Ovary (tissue), 3 donors: ENCODE data around the gene C1QTNF8.

Source experiments
- EP300 ChIP-seq: sonication (generic); formaldehyde crosslinking; IDR thresholded peaks from one replicate; pipeline ENCODE4 v1.6.1; 2017; ENCODE audit warnings: antibody characterized with exemption
- POLR2A ChIP-seq: fragments of 450-650 bp; IDR thresholded peaks from one replicate; pipeline ENCODE4 v1.6.1; 2017; ENCODE audit warnings: antibody characterized with exemption, mild to moderate bottlenecking, moderate library complexity
- TF ChIP-seq, protein P1 (sequence below), 3 donors: fragments of 450-650 bp in 2 of 3; fragments of 200-600 bp in 1 of 3; IDR thresholded peaks; one replicate each; pipeline versions ENCODE4 v1.5.1 to v1.8.0; 2016 to 2022; ENCODE audit warnings: antibody characterized with exemption in 3 of 3, mild to moderate bottlenecking in 1 of 3
- donor health status: DM: no; HTN: no; CAD: no.

GRCh38 chr16:1058216-1058615 is 37.8 kb downstream of the C1QTNF8 start:
- TF ChIP-seq, protein P1, sequence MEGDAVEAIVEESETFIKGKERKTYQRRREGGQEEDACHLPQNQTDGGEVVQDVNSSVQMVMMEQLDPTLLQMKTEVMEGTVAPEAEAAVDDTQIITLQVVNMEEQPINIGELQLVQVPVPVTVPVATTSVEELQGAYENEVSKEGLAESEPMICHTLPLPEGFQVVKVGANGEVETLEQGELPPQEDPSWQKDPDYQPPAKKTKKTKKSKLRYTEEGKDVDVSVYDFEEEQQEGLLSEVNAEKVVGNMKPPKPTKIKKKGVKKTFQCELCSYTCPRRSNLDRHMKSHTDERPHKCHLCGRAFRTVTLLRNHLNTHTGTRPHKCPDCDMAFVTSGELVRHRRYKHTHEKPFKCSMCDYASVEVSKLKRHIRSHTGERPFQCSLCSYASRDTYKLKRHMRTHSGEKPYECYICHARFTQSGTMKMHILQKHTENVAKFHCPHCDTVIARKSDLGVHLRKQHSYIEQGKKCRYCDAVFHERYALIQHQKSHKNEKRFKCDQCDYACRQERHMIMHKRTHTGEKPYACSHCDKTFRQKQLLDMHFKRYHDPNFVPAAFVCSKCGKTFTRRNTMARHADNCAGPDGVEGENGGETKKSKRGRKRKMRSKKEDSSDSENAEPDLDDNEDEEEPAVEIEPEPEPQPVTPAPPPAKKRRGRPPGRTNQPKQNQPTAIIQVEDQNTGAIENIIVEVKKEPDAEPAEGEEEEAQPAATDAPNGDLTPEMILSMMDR (IDR thresholded peaks at IDR 0.05) = no peak
- TF ChIP-seq EP300 = no peak
- no peak for TF ChIP-seq POLR2A
